CMK (cell line): ENCODE measurements around the gene ZNF862.
"Not testable (repeated sequence)": the region's sequence is repeated elsewhere in the genome, so short reads cannot be mapped to it uniquely, and the experiment has no call there.

Experiments used
- DNase-seq: peaks from one replicate; pipeline ENCODE4 v3.0.0-alpha.2; 2010; ENCODE audit warnings: low read depth

Gene ZNF862

GRCh38 chr7:149880638-149881311 is 42.6 kb downstream of the ZNF862 start:
- DNase-seq, result no peak

DNA sequence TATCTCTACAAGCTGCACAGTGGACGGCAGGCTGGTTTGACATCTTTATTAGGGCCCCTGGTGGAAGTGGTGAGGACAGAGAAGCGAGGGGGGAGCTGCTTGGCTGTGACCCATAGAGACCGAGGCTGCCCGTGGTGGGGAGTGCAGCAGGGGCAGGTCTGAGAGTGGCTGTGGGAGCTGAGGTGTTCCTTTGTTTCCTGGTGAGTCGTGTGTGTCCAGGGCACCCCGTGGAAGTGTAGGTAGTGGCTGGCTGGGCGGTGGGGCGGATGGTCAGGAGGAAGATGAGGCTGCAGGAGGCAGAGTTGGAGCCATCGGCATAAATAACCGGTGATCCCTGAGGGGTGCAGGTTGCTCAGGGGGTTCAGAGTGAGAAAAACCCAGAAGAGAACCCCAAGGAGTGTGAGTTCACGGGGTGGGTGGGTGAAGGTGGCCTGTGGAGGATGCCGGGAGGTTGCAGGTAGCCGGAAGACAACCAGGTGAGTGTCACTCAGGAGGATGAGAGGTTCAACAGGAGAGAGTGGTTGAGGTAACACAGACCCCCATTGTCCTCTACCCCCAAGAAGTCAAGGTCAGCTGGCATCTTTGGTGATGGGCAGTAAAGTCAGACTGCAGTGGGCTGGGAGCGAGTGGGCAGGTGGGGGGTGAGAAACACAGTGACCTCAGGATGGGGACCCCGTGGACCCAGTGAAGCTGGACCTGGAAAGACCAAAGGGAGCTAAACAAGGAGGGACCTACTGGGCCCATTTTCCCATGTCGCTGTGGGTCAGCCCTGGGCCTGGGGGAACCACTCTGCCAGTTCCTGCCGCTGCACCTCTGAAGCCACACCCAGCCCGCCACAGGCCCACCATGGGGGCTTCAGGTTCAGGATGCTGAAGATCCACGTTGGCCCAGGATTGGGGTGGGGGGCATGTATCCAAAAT is 43.4 kb downstream of the ZNF862 start:
- DNase-seq, result no peak

DNA sequence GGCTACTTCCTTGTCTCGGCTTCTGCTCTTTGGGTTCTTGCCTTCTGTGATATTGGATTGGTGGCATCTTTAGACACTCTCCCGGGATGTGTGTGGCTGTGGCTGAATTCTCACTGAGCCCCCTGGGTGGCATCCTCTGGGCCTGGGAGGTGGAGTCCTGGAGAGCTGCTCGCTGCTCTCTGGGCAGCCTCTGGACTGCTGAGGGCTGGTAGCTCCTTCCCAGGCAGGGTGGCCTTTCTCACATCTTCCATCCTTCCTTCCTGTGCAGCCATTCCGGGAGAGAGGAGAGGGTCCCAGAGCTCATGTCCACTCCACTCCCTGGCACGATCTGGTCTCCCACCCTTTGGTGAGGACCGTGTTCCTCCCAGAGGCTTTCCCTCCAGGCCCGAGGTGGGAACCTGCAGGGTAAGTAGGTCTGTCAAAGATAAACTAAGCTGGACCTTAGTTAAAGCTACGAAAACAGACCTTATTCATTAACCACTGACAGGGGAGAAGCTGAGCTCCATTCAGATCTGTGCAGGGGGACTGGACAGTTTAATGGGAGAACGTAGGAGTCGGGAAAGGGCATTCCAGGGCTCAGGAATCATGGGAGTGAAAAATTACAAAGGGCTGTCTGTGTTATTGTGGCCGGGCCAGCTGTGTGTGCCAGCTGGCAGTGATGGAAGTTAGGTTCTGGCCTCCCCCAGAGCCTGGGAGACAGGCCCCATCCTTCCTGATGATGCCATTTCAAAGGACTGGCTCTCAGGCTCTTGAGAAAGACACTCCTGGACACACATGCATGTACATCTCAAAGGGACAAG is 44.3 kb downstream of the ZNF862 start:
- DNase-seq, result no peak

GRCh38 chr7:149883048-149883438 is 44.9 kb downstream of the ZNF862 start:
- DNase-seq, result no peak

- DNase-seq, result no peak
Observed at GRCh38 chr7:149883452-149883861, 45.3 kb downstream of the ZNF862 start.

- DNase-seq, result no peak
Observed at GRCh38 chr7:149884016-149884415, 45.8 kb downstream of the ZNF862 start.

DNA sequence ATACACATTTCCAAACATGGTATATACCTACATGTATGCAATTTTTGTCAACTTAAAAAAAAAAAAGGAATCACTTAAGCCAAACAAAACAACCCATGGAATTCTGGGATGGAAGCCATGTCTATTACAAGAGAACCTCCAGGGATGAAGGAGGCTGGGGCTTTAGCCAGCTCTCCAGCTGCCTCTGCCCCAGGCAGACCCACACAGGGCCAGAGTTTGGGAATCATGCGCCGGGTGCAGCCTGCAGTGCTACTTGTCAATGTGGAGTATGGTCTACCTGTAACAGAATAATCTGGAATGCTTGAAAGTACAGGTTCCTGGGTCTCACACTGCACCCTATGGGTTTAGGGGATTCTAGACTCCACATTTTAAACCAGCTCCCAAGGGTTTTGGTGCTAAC is 46.4 kb downstream of the ZNF862 start:
- DNase-seq, result no peak

GRCh38 chr7:149885191-149886017 is 47.2 kb downstream of the ZNF862 start:
- DNase-seq, result no peak

GRCh38 chr7:149886018-149886415 is 47.8 kb downstream of the ZNF862 start:
- no peak for DNase-seq

GRCh38 chr7:149887311-149887710 is 49.1 kb downstream of the ZNF862 start:
- DNase-seq, result no peak

- DNase-seq, result not testable (repeated sequence)
Observed at GRCh38 chr7:149890715-149891114, 52.5 kb downstream of the ZNF862 start.

DNA sequence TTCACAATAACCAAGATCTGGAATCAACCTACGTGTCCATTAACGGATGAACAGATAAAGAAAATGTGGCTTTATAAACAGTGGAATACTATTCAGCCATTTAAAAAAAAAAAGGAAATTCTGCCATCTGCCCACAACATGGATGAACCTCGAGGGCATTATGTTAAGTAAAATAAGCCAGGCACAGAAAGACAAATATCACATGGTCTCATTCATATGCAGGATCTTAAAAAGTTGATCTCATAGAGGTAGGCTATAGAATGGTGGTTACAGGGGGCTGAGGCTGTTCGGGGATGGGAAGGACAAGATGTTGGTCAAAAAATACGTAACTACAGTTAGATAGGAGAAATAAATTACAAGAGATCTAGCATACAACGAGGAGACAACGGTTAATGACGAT is 56.8 kb downstream of the ZNF862 start:
- not testable (repeated sequence) for DNase-seq

- DNase-seq, result not testable (repeated sequence)
Observed at GRCh38 chr7:149907776-149908376, 69.7 kb downstream of the ZNF862 start.

- DNase-seq, result not testable (repeated sequence)
Observed at GRCh38 chr7:149910219-149910618, 72.0 kb downstream of the ZNF862 start.

- DNase-seq, result not testable (repeated sequence)
Observed at GRCh38 chr7:149912126-149912525, 74.0 kb downstream of the ZNF862 start.
